GM18508 (cell line): ENCODE measurements around the gene CTTNBP2NL.

Source experiments
- ATAC-seq: cut with Tn5 transposase; IDR thresholded peaks from one replicate; pipeline ENCODE4 v1.9.1; 2021; ENCODE audit warnings: moderate number of reproducible peaks; ENCODE audit not compliant: insufficient read depth, unreplicated experiment

The CTTNBP2NL gene

GRCh38 chr1:112504661-112505399 lies 108.8 kb downstream of the CTTNBP2NL start:
- no peak for ATAC-seq

GRCh38 chr1:112505400-112505785 lies 109.4 kb downstream of the CTTNBP2NL start:
- ATAC-seq = no peak

- ATAC-seq = no peak
Measured at GRCh38 chr1:112505878-112506277, 109.9 kb downstream of the CTTNBP2NL start.

- no peak for ATAC-seq
Measured at GRCh38 chr1:112506306-112506705, 110.3 kb downstream of the CTTNBP2NL start.

GRCh38 chr1:112506731-112507130 lies 110.7 kb downstream of the CTTNBP2NL start:
- no peak for ATAC-seq

GRCh38 chr1:112507336-112507735 lies 111.3 kb downstream of the CTTNBP2NL start:
- no peak for ATAC-seq

- ATAC-seq = no peak
Measured at GRCh38 chr1:112507921-112508277, 111.9 kb downstream of the CTTNBP2NL start.

GRCh38 chr1:112508278-112509004 lies 112.4 kb downstream of the CTTNBP2NL start, which contains the start of gene WNT2B:
Gene WNT2B, plus strand, starts transcription at chr1:112508965. Its CDS starts 298 bp downstream, at chr1:112509263.
- no peak for ATAC-seq

- no peak for ATAC-seq
Measured at GRCh38 chr1:112509005-112509659, 113.1 kb downstream of the CTTNBP2NL start.

GRCh38 chr1:112509660-112510178 lies 113.7 kb downstream of the CTTNBP2NL start:
- ATAC-seq = no peak

- ATAC-seq = no peak
Measured at GRCh38 chr1:112510340-112510739, 114.3 kb downstream of the CTTNBP2NL start.
